GM23338 (cell line): Measurements from ENCODE around the gene RPL37A. TPM values are rescaled to one million over a fixed set of nuclear protein-coding genes. Genes with fewer than 3 reads are reported as not detected.

Experiments
- ATAC-seq: fragments of 200-7000 bp; cut with Tn5 transposase; 3 replicates; pipeline ENCODE4 v1.9.1; 2020
- DNase-seq: peaks from one replicate; pipeline ENCODE4 v3.0.0-alpha.2; 2015; ENCODE audit warnings: low spot score
- H2AFZ ChIP-seq: fragments of 200-600 bp; sonication (generic); 2 replicates; pipeline ENCODE4 v1.8.0; 2016; ENCODE audit warnings: antibody characterized with exemption, mild to moderate bottlenecking, moderate library complexity
- H3F3A ChIP-seq: fragments of 200-600 bp; sonication (generic); replicated peaks from 2 replicates; pipeline ENCODE4 v1.8.0; 2017; ENCODE audit warnings: antibody characterized with exemption, mixed run types, low read depth
- H3K27ac ChIP-seq: fragments of 200-600 bp; sonication (generic); 2 replicates; pipeline ENCODE4 v1.6.1; 2016; ENCODE audit warnings: low read depth
- H3K27me3 ChIP-seq: fragments of 200-600 bp; sonication (generic); 2 replicates; pipeline ENCODE4 v1.8.0; 2016; ENCODE audit warnings: mild to moderate bottlenecking, mixed run types, moderate library complexity; ENCODE audit not compliant: insufficient read depth
- H3K36me3 ChIP-seq: fragments of 200-600 bp; sonication (generic); 2 replicates; pipeline ENCODE4 v1.8.0; 2016; ENCODE audit warnings: mild to moderate bottlenecking; ENCODE audit not compliant: insufficient read depth
- H3K4me1 ChIP-seq: fragments of 200-600 bp; sonication (generic); 2 replicates; pipeline ENCODE4 v1.8.0; 2016; ENCODE audit warnings: mild to moderate bottlenecking, moderate library complexity; ENCODE audit not compliant: insufficient read depth
- H3K4me2 ChIP-seq: fragments of 200-600 bp; sonication (generic); 2 replicates; pipeline ENCODE4 v1.7.1; 2017; ENCODE audit warnings: mixed run types
- H3K4me3 ChIP-seq: fragments of 200-600 bp; sonication (generic); 2 replicates; pipeline ENCODE4 v1.6.1; 2016; ENCODE audit warnings: mixed run types
- H3K79me2 ChIP-seq: fragments of 200-600 bp; sonication (generic); replicated peaks from 2 replicates; pipeline ENCODE4 v1.8.0; 2017; ENCODE audit warnings: mild to moderate bottlenecking; ENCODE audit not compliant: insufficient read depth
- H3K9me2 ChIP-seq: fragments of 200-600 bp; sonication (generic); 2 replicates; pipeline ENCODE4 v1.8.0; 2017; ENCODE audit not compliant: insufficient read depth
- H4K20me1 ChIP-seq: fragments of 200-600 bp; sonication (generic); replicated peaks from 2 replicates; pipeline ENCODE4 v1.8.0; 2017; ENCODE audit warnings: mild to moderate bottlenecking; ENCODE audit not compliant: insufficient read depth
- H3K27ac Mint-ChIP-seq: 2 replicates; pipeline ENCODE4 v1.8.0; 2020; ENCODE audit warnings: inconsistent platforms, mild to moderate bottlenecking, moderate library complexity, mixed read lengths
- H3K27me3 Mint-ChIP-seq: 3 replicates; pipeline ENCODE4 v1.8.0; 2022; ENCODE audit warnings: low read depth, mild to moderate bottlenecking, moderate library complexity, mixed read lengths, inconsistent platforms; ENCODE audit not compliant: insufficient read depth, poor library complexity
- H3K36me3 Mint-ChIP-seq: 3 replicates; pipeline ENCODE4 v1.8.0; 2021; ENCODE audit warnings: low read depth, mild to moderate bottlenecking, inconsistent platforms, moderate library complexity, mixed read lengths
- H3K4me1 Mint-ChIP-seq: 3 replicates; pipeline ENCODE4 v1.8.0; 2020; ENCODE audit warnings: mild to moderate bottlenecking, inconsistent platforms, mixed read lengths
- H3K4me3 Mint-ChIP-seq: 3 replicates; pipeline ENCODE4 v1.8.0; 2021; ENCODE audit warnings: moderate library complexity, mild to moderate bottlenecking, inconsistent platforms, mixed read lengths
- H3K9me3 Mint-ChIP-seq: 3 replicates; pipeline ENCODE4 v1.8.0; 2020; ENCODE audit warnings: moderate library complexity, mild to moderate bottlenecking, inconsistent platforms, mixed read lengths
- CREB1 ChIP-seq: fragments of 250-450 bp; sonication (Bioruptor Pico); IDR thresholded peaks from 2 replicates; pipeline ENCODE4 v1.5.0; 2020; ENCODE audit warnings: low read depth, mild to moderate bottlenecking, moderate library complexity
- ETS1 ChIP-seq: IDR thresholded peaks from 2 replicates; pipeline ENCODE4 v1.6.1; 2016; ENCODE audit warnings: antibody characterized with exemption
- EZH2 ChIP-seq: fragments of 200-600 bp; sonication (generic); IDR thresholded peaks from one replicate; pipeline ENCODE4 v1.8.0; 2017; ENCODE audit warnings: antibody characterized with exemption, mild to moderate bottlenecking, low read depth; ENCODE audit not compliant: unreplicated experiment
- EZH2phosphoT487 ChIP-seq: fragments of 200-600 bp; sonication (generic); IDR thresholded peaks from one replicate; pipeline ENCODE4 v1.8.1; 2018; ENCODE audit warnings: antibody characterized with exemption; ENCODE audit not compliant: unreplicated experiment
- JUNB ChIP-seq: IDR thresholded peaks from one replicate; pipeline ENCODE4 v1.6.1; 2016; ENCODE audit warnings: antibody characterized with exemption; ENCODE audit not compliant: unreplicated experiment
- NANOG ChIP-seq: IDR thresholded peaks from 2 replicates; pipeline ENCODE4 v1.6.1; 2016; ENCODE audit warnings: antibody characterized with exemption, borderline replicate concordance
- POLR2AphosphoS5 ChIP-seq: IDR thresholded peaks from 2 replicates; pipeline ENCODE4 v1.6.1; 2016; ENCODE audit warnings: antibody characterized with exemption, low read depth
- REST ChIP-seq: IDR thresholded peaks from one replicate; pipeline ENCODE4 v1.6.1; 2018; ENCODE audit warnings: antibody characterized with exemption; ENCODE audit not compliant: unreplicated experiment
- STAT1 ChIP-seq: IDR thresholded peaks from one replicate; pipeline ENCODE4 v1.6.1; 2016; ENCODE audit warnings: antibody characterized with exemption; ENCODE audit not compliant: unreplicated experiment
- ZNF114 ChIP-seq: fragments of 250-450 bp; sonication (Bioruptor Pico); IDR thresholded peaks from 2 replicates; pipeline ENCODE4 v1.5.0; 2020; ENCODE audit warnings: mild to moderate bottlenecking, moderate library complexity
- ZNF331 ChIP-seq: fragments of 250-450 bp; sonication (Bioruptor Pico); IDR thresholded peaks from 2 replicates; pipeline ENCODE4 v1.5.0; 2020; ENCODE audit warnings: low read depth, mild to moderate bottlenecking, moderate library complexity
- ZNF462 ChIP-seq: fragments of 250-450 bp; sonication (Bioruptor Pico); IDR thresholded peaks from 2 replicates; pipeline ENCODE4 v1.5.0; 2020; ENCODE audit warnings: mild to moderate bottlenecking, moderate library complexity
- polyA plus RNA-seq: library from polyadenylated mRNA; unstranded; fragments of >200 nt; fragmentation: Nextera tagmentation; extraction: Ambion mirVana; gene quantifications from 2 replicates; pipeline ENCODE4 v1.2.1, GENCODE V29; 2016
- total RNA-seq: library from RNA; depleted of rRNA; stranded (reverse); fragments of >200 nt; shearing (Covaris generic); gene quantifications from 2 replicates; pipeline ENCODE4 v1.2.3, GENCODE V29; 2014

The RPL37A gene
- total and polyA plus RNA-seq, 2 experiments from 2014 or later: 1,118 to 5,036 TPM

GRCh38 chr2:216486708-216487107, 11.9 kb upstream of the RPL37A start (continued):
- no peak for TF ChIP-seq ETS1

GRCh38 chr2:216490061-216490460, 8.6 kb upstream of the RPL37A start:
- Histone ChIP-seq H3K4me2 (no peak overlapping the region), H3F3A (no peaks in the 10 kb centered on the region), H3K79me2 (no peaks in the 10 kb centered on the region), H3K4me1 (no peaks in the 10 kb centered on the region), H3K36me3 (no peaks in the 10 kb centered on the region), H2AFZ (no peak overlapping the region), H4K20me1 (no peaks in the 10 kb centered on the region), H3K4me3 (no peak overlapping the region), H3K27ac (no peak overlapping the region), H3K27me3 (no peaks in the 10 kb centered on the region), H3K9me2 (no peaks in the 10 kb centered on the region)
- H3K4me1 Mint-ChIP-seq: peaks cover 6% of the 10 kb centered on the region
- no peak for DNase-seq
- ATAC-seq: no peak
- H3K4me3 Mint-ChIP-seq: no peak overlapping the region
- H3K9me3 Mint-ChIP-seq: no peaks in the 10 kb centered on the region
- H3K27ac Mint-ChIP-seq: no peak overlapping the region
- H3K27me3 Mint-ChIP-seq: no peaks in the 10 kb centered on the region
- no peaks in the 10 kb centered on the region for H3K36me3 Mint-ChIP-seq
- TF ChIP-seq NANOG (no peak), ZNF462 (CRISPR knock-in tag) (no peak), JUNB (no peak), ZNF114 (CRISPR knock-in tag) (no peak), EZH2 (no peak), ETS1 (no peak), STAT1 (no peak), ZNF331 (CRISPR knock-in tag) (no peak), CREB1 (no peak), EZH2phosphoT487 (no peak), POLR2AphosphoS5 (no peak), REST (no peak)
